Osteoblast (primary cell): Measurements from ENCODE around the gene GPR155. TPM values are rescaled to one million over a fixed set of nuclear protein-coding genes. Genes with fewer than 3 reads are reported as not detected.
"Not testable (repeated sequence)": the region's sequence is repeated elsewhere in the genome, so short reads cannot be mapped to it uniquely, and the experiment has no call there.

ENCODE experiments used
- DNase-seq: peaks from one replicate; pipeline ENCODE4 v3.0.0; 2011; ENCODE audit warnings: low spot score, mixed read lengths; ENCODE audit not compliant: insufficient read length; ENCODE audit errors: missing footprints
- H2AFZ ChIP-seq: 2 replicates; pipeline ENCODE4 v1.6.0; 2011; ENCODE audit warnings: mild to moderate bottlenecking, low read length
- H3K27ac ChIP-seq: 2 replicates; pipeline ENCODE4 v1.5.1; 2011; ENCODE audit warnings: mild to moderate bottlenecking, low read depth, low read length, moderate library complexity
- H3K27me3 ChIP-seq: 2 replicates; pipeline ENCODE4 v1.6.0; 2012; ENCODE audit warnings: mild to moderate bottlenecking, control low read depth, inconsistent platforms, low read length, moderate library complexity; ENCODE audit not compliant: insufficient read depth
- H3K36me3 ChIP-seq: 2 replicates; pipeline ENCODE4 v1.5.1; 2011; ENCODE audit warnings: mild to moderate bottlenecking, low read length, control low read depth, moderate library complexity; ENCODE audit not compliant: insufficient read depth
- H3K4me1 ChIP-seq: 2 replicates; pipeline ENCODE4 v1.5.1; 2011; ENCODE audit warnings: mild to moderate bottlenecking, low read length, control low read depth, moderate library complexity; ENCODE audit not compliant: insufficient read depth
- H3K4me2 ChIP-seq: 2 replicates; pipeline ENCODE4 v1.6.0; 2011; ENCODE audit warnings: mild to moderate bottlenecking, low read length; ENCODE audit not compliant: insufficient read depth
- H3K4me3 ChIP-seq: fragments of 200-600 bp; sonication (generic); 3 replicates; pipeline ENCODE4 v1.5.1; 2012; ENCODE audit warnings: mild to moderate bottlenecking, low read length, inconsistent platforms; ENCODE audit not compliant: insufficient read depth
- H3K79me2 ChIP-seq: 2 replicates; pipeline ENCODE4 v1.6.0; 2012; ENCODE audit warnings: mild to moderate bottlenecking, low read length, control low read depth, inconsistent platforms; ENCODE audit not compliant: insufficient read depth
- H3K9me3 ChIP-seq: 2 replicates; pipeline ENCODE4 v1.5.1; 2011; ENCODE audit warnings: low read depth, low read length, control low read depth
- H4K20me1 ChIP-seq: 2 replicates; pipeline ENCODE4 v1.6.0; 2012; ENCODE audit warnings: mild to moderate bottlenecking, low read length, control low read depth; ENCODE audit not compliant: insufficient read depth
- CTCF ChIP-seq: IDR thresholded peaks from 2 replicates; pipeline ENCODE4 v1.5.1; 2011; ENCODE audit warnings: mild to moderate bottlenecking, low read depth, low read length, moderate library complexity; ENCODE audit errors: extremely low read depth
- total RNA-seq: library from RNA; depleted of rRNA; stranded (reverse); fragments of >200 nt; gene quantifications from 2 replicates; pipeline ENCODE4 v1.2.3, GENCODE V29; 2012

The GPR155 gene
- total RNA-seq, 1 donor, result 4.3 TPM

GRCh38 chr2:174395284-174395968, 91.4 kb downstream of the GPR155 start, which contains the start of gene SCRN3:
Gene SCRN3 (plus strand): TSS chr2:174395730. CDS start chr2:174398284, 2,554 bp downstream.
- DNase-seq, result peak; percentile 92
- peaks cover 16% of the 10 kb centered on the region for H3K4me1 ChIP-seq
- peak within 1 kb of the TSS; percentile 86 for H3K4me2 ChIP-seq
- no peaks in the 10 kb centered on the region for H3K27me3 ChIP-seq
- peaks cover 2% of the 10 kb centered on the region for H3K36me3 ChIP-seq
- no peaks in the 10 kb centered on the region for H3K9me3 ChIP-seq
- no peak for TF ChIP-seq CTCF
- peaks cover 2% of the 10 kb centered on the region for H4K20me1 ChIP-seq
- peaks cover 54% of the 10 kb centered on the region for H3K79me2 ChIP-seq
- peak within 1 kb of the TSS; percentile 94 for H2AFZ ChIP-seq
- H3K27ac ChIP-seq, result peak within 1 kb of the TSS; percentile 93
- peak within 1 kb of the TSS; percentile 86 for H3K4me3 ChIP-seq

- no peak for TF ChIP-seq CTCF
- H3K27me3 ChIP-seq, result no peaks in the 10 kb centered on the region
- H3K79me2 ChIP-seq, result peaks cover 72% of the 10 kb centered on the region
Observed at GRCh38 chr2:174392706-174393105, 94.1 kb downstream of the GPR155 start.

GRCh38 chr2:174390303-174390702, 96.5 kb downstream of the GPR155 start:
- H3K4me3 ChIP-seq, H2AFZ ChIP-seq, H3K27me3 ChIP-seq, H3K9me3 ChIP-seq, H4K20me1 ChIP-seq, H3K27ac ChIP-seq, H3K4me2 ChIP-seq, DNase-seq: not testable (repeated sequence)
- peaks cover 28% of the 10 kb centered on the region for H3K36me3 ChIP-seq
- H3K79me2 ChIP-seq, result peaks cover 67% of the 10 kb centered on the region
- H3K4me1 ChIP-seq, result peaks cover 11% of the 10 kb centered on the region

More at GRCh38 chr2:174392706-174393105, 94.1 kb downstream of the GPR155 start:
- Histone ChIP-seq H3K36me3 (peaks cover 10% of the 10 kb centered on the region), H3K9me3 (no peaks in the 10 kb centered on the region), H2AFZ (no peak overlapping the region), H3K4me1 (peaks cover 16% of the 10 kb centered on the region), H3K4me2 (no peak overlapping the region), H3K4me3 (no peak overlapping the region), H3K27ac (no peak overlapping the region), H4K20me1 (peaks cover 5% of the 10 kb centered on the region)
- DNase-seq, result no peak

GRCh38 chr2:174389542-174389941, 97.3 kb downstream of the GPR155 start:
- peaks cover 28% of the 10 kb centered on the region for H3K36me3 ChIP-seq
- H3K4me3 ChIP-seq, result no peak overlapping the region
- no peak for TF ChIP-seq CTCF
- no peaks in the 10 kb centered on the region for H3K27me3 ChIP-seq
- DNase-seq, result no peak
- no peak overlapping the region for H2AFZ ChIP-seq
- peaks cover 8% of the 10 kb centered on the region for H3K4me1 ChIP-seq
- peaks cover 5% of the 10 kb centered on the region for H4K20me1 ChIP-seq
- H3K4me2 ChIP-seq, result no peak overlapping the region
- H3K9me3 ChIP-seq, result no peaks in the 10 kb centered on the region
- no peak overlapping the region for H3K27ac ChIP-seq
- H3K79me2 ChIP-seq, result peaks cover 62% of the 10 kb centered on the region

- H3K4me1 ChIP-seq, H3K27me3 ChIP-seq, H3K27ac ChIP-seq, H4K20me1 ChIP-seq, H2AFZ ChIP-seq, H3K9me3 ChIP-seq, H3K4me2 ChIP-seq, H3K4me3 ChIP-seq, DNase-seq: not testable (repeated sequence)
- Histone ChIP-seq H3K79me2 (peaks cover 59% of the 10 kb centered on the region), H3K36me3 (peaks cover 28% of the 10 kb centered on the region)
Observed at GRCh38 chr2:174388706-174389105, 98.1 kb downstream of the GPR155 start.
